SW480 (cell line): ENCODE results near the gene EEPD1.

ENCODE experiments used
- DNase-seq: peaks from one replicate; pipeline ENCODE4 v3.0.0-alpha.2; 2016; ENCODE audit warnings: low spot score

Gene EEPD1

GRCh38 chr7:36280840-36281812, 128.1 kb downstream of the EEPD1 start:
- DNase-seq: peak; percentile 92

- DNase-seq: peak; percentile 42
Measured at GRCh38 chr7:36281945-36282717, 129.1 kb downstream of the EEPD1 start.

- no peak for DNase-seq
Measured at GRCh38 chr7:36283181-36283580, 130.1 kb downstream of the EEPD1 start.

GRCh38 chr7:36283711-36284130, 130.7 kb downstream of the EEPD1 start:
- peak; percentile 56 for DNase-seq

GRCh38 chr7:36284456-36285090, 131.5 kb downstream of the EEPD1 start:
- peak; percentile 72 for DNase-seq

- DNase-seq: no peak
Measured at GRCh38 chr7:36285276-36285675, 132.2 kb downstream of the EEPD1 start.

GRCh38 chr7:36286226-36286625, 133.2 kb downstream of the EEPD1 start:
- no peak for DNase-seq

GRCh38 chr7:36286688-36287087, 133.6 kb downstream of the EEPD1 start:
- DNase-seq: no peak

- DNase-seq: peak; percentile 98
Measured at GRCh38 chr7:36287371-36288241, 134.6 kb downstream of the EEPD1 start.

GRCh38 chr7:36288501-36288900, 135.4 kb downstream of the EEPD1 start:
- no peak for DNase-seq

- peak; percentile 99 for DNase-seq
Measured at GRCh38 chr7:36289833-36290661, 137.0 kb downstream of the EEPD1 start.

- peak; percentile 95 for DNase-seq
Measured at GRCh38 chr7:36291387-36292316, 138.6 kb downstream of the EEPD1 start.

- DNase-seq: no peak
Measured at GRCh38 chr7:36295090-36295489, 142.0 kb downstream of the EEPD1 start.

- DNase-seq: no peak
Measured at GRCh38 chr7:36296284-36296683, 143.2 kb downstream of the EEPD1 start.

- no peak for DNase-seq
Measured at GRCh38 chr7:36297364-36298009, 144.4 kb downstream of the EEPD1 start.

- DNase-seq: no peak
Measured at GRCh38 chr7:36298106-36298505, 145.1 kb downstream of the EEPD1 start.

- DNase-seq: no peak
Measured at GRCh38 chr7:36299223-36299774, 146.2 kb downstream of the EEPD1 start.

- no peak for DNase-seq
Measured at GRCh38 chr7:36299823-36300341, 146.8 kb downstream of the EEPD1 start.
